Measurements from ENCODE around the gene RASA2.

DNA sequence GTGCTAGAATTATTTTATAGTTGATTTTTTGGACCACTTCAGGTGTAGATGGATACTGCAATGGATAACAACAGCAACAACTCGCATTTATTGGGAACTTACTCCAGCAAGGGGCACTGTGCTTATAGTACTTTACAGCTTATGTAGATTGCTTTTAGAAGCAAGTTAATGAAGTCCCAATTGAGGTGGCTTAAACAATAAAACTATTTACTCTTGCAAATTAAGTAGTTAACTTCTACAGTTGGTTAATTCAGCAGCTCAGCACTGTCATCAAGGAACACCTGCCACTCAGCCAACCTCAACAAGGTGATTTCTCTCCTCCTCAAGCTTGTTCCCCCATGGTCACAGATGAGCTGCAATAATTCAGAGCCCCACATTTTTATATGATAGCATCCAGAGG is 124.1 kb downstream of the RASA2 start:
- TF ChIP-seq, protein P1, sequence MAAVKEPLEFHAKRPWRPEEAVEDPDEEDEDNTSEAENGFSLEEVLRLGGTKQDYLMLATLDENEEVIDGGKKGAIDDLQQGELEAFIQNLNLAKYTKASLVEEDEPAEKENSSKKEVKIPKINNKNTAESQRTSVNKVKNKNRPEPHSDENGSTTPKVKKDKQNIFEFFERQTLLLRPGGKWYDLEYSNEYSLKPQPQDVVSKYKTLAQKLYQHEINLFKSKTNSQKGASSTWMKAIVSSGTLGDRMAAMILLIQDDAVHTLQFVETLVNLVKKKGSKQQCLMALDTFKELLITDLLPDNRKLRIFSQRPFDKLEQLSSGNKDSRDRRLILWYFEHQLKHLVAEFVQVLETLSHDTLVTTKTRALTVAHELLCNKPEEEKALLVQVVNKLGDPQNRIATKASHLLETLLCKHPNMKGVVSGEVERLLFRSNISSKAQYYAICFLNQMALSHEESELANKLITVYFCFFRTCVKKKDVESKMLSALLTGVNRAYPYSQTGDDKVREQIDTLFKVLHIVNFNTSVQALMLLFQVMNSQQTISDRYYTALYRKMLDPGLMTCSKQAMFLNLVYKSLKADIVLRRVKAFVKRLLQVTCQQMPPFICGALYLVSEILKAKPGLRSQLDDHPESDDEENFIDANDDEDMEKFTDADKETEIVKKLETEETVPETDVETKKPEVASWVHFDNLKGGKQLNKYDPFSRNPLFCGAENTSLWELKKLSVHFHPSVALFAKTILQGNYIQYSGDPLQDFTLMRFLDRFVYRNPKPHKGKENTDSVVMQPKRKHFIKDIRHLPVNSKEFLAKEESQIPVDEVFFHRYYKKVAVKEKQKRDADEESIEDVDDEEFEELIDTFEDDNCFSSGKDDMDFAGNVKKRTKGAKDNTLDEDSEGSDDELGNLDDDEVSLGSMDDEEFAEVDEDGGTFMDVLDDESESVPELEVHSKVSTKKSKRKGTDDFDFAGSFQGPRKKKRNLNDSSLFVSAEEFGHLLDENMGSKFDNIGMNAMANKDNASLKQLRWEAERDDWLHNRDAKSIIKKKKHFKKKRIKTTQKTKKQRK (IDR thresholded peaks at IDR 0.05; ENCODE audit: borderline replicate concordance, low read depth, low read length): no peak
- no peak for TF ChIP-seq HNRNPLL (IDR thresholded peaks at IDR 0.05; ENCODE audit: low read depth, low read length, poor library complexity, severe bottlenecking)
- no peak for TF ChIP-seq ESRRA (IDR thresholded peaks at IDR 0.05; ENCODE audit: borderline replicate concordance, low read depth)
- no peak for TF ChIP-seq POLR2A (conservative IDR thresholded peaks at IDR 0.05)
- TF ChIP-seq RAD21 (CRISPR knock-in tag; conservative IDR thresholded peaks at IDR 0.05 in 1 of 2, IDR thresholded peaks at IDR 0.05 in 1 of 2): no peak
- TF ChIP-seq PHF20 (IDR thresholded peaks at IDR 0.05; ENCODE audit: partially characterized antibody): no peak
- TF ChIP-seq CHD2 (IDR thresholded peaks at IDR 0.05; ENCODE audit: low read depth, low read length): no peak

Measured in K562 (cell line).